ENCODE data around the gene VPS52. TPM values are rescaled to one million over a fixed set of nuclear protein-coding genes. Genes with fewer than 3 reads are reported as not detected.
"Not testable (repeated sequence)": the region's sequence is repeated elsewhere in the genome, so short reads cannot be mapped to it uniquely, and the experiment has no call there.

The VPS52 gene
- total RNA-seq, 1 experiment from 2014 or later = 48.5 TPM

DNA sequence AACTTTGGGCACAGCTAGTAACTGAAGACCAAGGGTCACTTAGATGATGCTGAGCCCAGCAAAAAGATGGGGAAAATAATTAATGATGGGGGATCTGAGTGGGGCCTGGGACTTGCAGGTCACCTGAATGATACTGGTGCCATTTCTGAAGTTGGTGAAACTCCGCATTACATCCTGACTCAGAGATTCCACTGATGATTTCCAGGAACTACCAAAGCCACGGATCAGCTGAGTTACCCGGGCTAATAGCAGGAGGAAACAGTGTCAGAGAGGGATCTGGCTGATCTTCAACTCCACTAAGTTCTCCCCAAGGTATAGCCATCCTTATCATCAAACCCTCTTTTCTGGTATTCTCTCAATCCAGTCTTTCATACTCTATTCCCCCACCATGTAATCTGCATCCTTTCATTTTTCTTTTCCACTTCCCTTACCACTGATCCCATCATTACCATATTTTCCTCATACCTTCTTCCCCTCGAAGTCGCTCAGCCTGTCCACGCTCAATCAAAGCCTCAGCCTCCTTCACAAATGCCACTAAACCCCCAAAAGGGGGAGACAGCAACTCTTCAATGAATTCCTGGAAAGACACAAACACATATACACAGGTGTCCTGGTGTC, 20.2 kb downstream of the VPS52 start:
- no peak for DNase-seq (ENCODE audit: low spot score)

DNA sequence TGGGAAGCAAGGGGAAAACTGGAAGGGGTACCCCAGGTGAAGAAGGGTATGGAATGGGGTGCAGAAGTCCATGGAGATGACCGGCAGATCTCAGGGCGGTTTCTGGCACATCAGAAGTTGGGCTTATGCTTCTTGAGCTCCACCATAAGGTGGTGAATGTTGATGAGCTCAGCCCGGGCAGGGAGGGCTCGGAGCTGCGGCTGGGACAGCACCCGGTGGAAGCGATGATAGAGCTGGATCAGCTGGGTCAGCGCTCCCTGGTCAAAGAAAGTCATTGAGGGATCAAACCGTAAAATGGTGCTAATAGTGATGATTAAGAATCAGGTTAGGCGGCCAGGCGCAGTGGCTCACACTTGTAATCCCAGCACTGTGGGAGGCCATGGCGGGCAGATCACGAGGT, 20.9 kb downstream of the VPS52 start:
- DNase-seq (ENCODE audit: low spot score) = no peak

DNA sequence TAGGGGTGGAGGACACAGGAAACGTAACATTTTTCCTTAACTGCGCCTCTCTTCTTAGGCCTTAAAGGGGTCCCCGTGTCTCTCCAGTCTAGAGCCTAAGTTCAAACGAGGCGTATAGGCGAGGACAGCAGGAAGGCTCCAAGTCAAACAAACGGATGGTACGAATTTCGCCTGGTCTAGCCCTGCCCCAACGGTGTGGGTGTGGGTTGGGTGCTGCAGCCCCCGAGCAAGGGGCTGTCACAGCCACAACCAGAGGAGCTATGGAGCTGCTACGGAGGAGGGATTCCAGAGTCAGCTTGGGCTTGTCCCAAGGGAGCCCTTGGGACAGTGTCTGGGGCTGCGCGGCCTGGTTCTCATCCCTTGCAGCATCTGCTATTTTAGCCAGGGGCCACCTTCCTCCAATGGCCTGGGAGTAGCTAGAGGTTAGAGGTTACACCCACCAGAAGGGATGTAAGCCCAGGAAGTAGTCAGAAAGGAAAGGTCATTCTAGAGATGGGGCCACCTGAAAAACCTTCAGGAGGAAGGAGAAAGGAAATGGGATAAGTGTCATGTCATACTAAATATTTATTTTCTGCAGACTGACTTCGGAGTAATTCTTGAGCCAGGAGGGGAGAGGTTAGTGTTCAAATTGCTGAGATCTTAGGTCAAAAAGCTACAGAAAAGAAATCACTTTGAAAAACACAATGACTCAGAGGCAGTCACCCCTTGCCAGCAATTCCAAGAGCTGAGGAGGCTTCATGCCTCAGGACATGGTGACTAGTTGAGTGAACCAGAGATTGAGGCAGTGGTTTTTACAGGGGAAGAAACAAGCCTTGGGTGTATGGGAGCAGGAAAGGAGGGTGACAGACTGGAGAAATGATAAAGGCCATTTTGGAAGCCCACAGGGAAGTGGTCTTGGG, 21.7 kb downstream of the VPS52 start:
- no peak for DNase-seq (ENCODE audit: low spot score)

DNA sequence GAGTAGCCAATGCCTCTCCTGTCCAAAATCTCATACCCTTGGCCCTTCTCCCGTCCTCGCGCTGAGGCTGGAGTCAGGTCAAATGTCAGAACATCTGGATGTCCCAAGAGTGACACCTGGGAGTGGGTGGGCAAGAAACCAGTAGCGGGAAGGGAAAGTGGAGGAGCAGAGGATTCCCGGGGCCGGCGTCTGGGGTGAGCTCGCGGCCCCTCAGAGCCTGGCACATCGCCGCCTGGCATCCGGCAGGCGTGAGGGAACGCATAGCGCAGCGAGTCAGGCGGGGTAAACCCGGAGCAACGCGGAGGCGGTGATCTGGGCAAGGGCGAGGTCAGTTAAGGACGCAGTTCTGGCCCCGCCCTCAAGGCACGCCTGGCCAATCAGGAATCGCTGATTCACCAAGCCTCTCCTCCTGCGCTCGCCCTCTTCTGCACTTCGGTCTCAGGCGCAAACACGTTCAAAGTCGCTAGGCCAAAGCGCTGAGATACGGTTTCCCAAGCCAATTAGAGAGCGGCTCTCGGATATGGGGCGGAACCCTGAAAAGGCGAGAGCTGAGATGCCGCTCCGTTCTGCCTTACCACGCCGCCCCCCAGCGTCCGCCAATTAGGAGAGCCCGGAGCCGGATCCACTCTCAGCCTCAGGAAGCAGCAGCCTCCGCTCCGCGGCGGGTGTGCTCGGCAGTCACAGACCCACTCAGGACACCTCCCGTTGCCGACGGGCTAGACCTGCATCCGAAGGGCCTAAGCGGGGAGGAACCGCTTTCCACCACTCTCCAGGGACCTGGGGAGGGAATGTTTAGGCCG, 22.5 kb downstream of the VPS52 start:
- peak; percentile 97 for DNase-seq (ENCODE audit: low spot score)

DNA sequence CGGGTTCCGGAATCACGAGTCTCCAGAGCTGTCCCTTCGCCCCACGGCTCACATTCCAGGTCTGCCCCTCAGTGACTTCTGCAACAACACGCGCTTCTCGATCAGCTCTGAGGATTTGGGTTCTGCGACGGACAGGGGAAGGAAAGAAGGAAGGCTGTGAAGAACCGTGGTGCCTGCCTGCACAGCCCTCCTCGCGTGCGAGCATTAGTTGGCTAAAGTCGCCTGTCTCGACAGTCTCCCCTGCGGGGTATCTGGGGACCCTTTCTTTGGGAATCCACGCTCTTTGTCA, 23.1 kb downstream of the VPS52 start:
- no peak for DNase-seq (ENCODE audit: low spot score)

DNA sequence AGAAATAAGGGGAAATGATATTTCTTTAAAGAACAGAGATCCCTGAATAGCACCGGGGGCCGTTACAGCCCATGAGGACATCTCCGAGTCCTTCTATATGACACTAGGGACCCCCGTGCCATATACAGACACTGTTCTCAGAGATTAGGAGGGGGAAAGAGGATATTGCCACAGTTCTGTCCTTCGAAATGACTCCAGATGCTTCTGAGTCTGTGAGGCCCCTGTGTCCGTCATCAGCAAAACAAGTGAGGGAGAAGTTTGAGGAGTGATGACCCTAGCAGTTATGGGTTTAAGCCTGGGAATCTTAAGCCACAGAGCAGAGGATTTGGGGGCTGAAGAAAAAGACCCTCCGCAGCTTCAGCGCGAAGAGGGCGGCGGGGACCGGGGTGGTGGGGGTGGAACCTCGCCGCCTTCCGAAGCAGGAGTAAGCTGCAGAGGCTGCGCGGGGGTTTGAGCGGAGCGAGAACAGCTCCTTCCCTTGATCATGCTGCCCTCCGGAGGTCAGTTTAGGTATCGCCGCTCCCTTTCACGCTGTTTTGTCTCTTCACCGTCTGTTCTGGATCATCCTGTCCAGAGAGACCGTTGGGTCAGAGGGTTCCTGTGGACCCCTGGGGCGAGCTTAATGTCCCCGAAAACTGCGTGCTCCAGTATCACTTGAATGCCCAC, 23.6 kb downstream of the VPS52 start:
- DNase-seq (ENCODE audit: low spot score) = peak; percentile 93

DNA sequence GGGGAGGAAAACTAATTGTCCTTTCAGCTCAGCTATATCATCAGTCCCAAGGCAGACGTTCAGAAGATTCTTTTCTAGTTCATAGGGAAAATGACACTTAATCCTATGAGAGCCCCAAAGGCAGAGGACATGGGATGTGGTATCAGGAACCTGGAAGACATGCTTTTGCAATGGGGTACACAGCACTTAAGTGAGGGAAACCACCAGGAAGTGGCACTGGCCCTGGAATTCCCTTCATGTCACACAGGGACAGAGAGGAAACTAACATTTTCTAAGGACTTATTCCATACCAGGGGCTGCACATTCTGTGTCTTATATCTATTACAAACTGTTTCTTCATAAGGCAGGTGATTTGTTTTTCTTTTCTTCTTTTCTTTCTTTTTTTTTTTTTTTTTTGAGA, 28.2 kb downstream of the VPS52 start:
- no peak for DNase-seq (ENCODE audit: low spot score)

DNA sequence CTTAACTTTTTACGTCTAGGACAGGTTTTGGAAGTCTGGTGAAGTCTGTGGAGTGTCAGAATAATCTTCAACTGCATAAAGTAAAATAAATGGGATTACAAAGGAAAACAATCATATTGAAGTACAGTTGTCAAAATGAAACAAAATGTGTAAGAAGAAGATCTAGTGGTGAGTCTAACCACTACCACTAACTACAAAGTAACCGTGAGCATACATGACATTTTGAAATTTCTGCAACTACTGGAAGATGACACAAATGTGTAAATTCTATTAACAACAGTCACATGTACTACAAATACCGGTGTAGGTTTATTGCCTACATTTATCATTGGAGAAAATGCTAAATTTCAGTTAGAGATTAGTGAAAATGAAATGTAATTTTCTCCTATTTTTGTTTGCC, 29.7 kb downstream of the VPS52 start:
- DNase-seq (ENCODE audit: low spot score) = no peak

DNA sequence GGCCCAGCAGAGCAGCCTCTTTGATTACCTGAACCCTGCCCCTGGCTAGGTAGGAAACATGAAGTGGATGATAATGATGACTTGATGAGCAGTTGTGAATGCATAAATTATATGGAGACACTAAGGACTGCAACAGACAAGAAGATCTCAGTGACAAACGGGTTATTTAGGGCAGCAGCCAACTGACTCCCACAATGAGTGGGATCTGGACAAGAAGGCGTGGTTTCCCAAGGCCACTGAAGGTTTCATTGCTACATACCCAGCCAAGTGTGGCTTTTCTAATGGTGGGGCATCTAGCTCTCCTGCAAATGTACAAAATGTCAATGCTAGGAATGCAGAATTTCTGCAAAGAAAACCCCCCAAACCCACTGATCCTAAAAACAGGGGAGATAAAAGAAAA, 33.9 kb downstream of the VPS52 start:
- DNase-seq (ENCODE audit: low spot score) = no peak

DNA sequence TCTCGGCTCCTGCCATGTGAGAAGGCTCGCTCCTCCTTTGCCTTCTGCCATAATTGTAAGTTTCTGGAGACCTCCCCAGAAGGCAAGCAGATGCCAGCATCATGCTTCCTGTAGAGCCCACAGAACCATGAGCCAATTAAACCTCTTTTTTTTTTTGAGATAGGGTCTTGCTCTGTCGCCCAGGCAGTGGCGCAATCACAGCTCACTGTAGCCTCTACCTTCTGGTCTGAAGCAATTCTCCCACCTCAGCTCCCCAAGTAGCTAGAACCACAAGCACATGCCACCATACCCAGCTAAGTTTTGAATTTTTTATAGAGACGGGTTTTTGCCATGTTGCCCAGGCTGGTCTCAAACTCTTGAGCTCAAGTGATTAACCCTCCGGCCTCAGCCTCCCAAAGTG, 34.8 kb downstream of the VPS52 start:
- DNase-seq (ENCODE audit: low spot score) = no peak

DNA sequence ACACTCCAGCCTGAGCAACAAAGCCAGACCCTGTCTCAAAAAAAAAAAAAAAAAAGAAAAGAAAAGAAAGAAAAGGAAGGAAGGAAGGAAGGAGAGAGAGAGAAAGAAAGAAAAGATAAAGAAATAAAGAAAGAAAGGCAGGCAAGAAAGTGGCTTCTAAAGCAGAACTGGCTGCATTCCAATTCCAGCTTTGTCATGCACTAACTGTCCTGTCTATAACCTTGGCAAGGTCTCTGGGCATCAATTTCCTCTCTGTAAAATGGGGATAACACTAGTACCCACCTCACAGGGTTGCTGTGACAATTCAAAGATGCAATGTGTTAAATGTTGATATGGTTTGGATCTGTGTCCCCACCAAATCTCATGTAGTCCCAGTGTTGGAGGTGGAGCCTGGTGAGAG, 35.3 kb downstream of the VPS52 start:
- no peak for DNase-seq (ENCODE audit: low spot score)

DNA sequence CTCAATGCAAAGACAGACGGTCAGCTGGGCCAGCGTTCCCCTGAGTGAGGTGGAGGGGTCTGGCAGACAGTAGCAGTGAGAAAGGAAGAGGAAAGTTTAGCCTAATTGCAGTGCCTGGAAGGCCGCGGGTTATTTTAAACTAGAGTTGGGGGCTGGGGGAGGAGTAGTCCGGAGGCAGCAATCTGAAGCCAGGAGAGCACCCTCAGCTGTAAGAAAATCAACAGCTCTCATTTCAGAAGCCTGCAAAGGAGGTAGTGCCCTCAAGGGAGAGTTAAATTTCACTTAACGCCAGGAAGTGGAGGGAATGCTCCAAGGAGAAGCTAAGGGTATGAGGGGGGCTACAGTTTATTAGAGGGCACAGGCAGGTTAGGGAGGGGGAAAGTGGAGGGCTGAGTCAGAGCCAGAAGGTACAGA, 36.4 kb downstream of the VPS52 start:
- no peak for DNase-seq (ENCODE audit: low spot score)

DNA sequence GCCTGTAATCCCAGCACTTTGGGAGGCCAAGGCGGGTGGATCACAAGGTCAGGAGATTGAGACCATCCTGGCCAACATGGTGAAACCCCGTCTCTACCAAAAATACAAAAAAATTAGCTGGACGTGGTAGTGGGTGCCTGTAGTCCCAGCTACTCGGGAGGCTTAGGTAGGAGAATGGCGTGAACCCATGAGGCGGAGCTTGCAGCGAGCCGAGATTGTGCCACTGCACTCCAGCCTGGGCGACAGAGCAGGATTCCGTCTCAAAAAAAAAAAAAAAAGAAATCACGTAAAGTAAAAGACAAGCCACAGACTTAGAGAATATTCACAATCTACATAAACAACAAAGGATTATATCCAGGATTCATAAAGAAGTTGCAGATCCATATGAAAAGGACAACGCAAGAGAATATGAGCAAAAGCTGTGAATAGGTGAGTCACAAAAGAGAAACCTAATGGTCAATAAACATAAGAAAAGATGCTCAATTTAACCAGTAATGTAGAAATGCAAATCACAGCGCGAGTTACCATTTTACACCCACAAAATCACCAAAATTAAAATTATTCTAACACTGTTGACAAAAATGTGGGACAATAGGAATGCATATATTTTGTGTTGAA, 45.1 kb downstream of the VPS52 start:
- DNase-seq (ENCODE audit: low spot score) = not testable (repeated sequence)

DNA sequence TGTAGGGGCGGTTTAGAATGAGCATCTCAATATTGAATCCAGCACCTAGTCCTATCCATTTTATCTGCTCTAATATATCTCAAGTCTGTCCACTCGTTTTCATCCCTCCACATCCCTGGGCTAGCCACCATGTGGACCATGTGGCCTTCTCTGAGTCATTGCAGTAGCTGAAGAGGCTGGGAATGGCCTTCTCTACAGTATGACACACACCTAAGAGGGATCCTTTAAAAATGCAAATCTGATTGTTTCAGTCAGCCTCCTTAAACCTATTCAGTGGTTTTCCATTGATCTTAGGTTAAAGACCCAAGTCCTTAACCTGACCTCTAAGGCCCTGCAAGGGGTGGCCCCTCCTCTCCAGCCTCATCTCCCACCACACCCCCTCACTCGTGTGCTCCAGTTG, 54.0 kb downstream of the VPS52 start:
- no peak for DNase-seq (ENCODE audit: low spot score)

DNA sequence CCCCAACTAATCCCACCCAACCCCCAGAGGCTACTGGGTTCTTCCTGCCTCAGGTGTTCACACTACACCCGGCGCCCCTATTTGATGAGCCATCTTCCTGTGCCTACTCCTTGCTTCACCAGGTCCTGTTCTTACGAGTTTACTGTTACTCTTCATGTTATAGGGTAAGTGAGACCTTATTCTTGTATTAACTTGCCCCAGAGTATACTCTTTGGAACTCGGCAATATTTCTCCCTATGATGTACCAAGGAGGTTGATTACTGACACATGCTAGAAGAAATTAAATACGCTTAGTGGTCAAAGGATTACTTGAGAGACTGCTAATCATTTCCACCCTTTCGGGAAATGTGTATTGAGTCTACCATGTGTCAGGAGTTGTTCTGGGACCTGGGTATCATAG, 54.4 kb downstream of the VPS52 start:
- no peak for DNase-seq (ENCODE audit: low spot score)

DNA sequence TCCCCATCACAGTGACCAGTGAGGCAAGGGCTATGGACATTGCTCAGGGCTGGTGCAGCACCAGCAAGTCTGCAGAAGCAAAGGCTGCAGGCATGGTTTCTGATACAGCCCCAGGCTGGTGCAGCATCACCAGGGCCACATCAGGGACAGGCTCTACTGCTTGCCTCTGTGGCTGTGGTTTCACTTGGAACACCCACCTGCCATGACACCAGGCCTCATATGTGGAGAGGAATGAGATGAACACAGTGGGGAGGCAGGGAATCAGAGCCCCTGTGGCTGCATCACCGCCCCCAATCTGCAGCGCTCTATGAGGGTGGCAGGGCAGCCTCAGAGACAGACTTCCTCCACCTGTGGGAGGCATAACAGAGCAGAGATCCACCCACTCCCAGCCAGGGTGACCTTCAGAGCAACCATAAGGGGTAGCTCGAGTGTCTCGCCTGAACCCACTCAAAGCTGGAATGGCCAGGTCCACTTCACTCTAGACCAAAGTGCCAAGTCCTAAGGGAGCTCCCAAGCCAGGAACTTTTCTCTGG, 55.5 kb downstream of the VPS52 start:
- DNase-seq (ENCODE audit: low spot score) = no peak

DNA sequence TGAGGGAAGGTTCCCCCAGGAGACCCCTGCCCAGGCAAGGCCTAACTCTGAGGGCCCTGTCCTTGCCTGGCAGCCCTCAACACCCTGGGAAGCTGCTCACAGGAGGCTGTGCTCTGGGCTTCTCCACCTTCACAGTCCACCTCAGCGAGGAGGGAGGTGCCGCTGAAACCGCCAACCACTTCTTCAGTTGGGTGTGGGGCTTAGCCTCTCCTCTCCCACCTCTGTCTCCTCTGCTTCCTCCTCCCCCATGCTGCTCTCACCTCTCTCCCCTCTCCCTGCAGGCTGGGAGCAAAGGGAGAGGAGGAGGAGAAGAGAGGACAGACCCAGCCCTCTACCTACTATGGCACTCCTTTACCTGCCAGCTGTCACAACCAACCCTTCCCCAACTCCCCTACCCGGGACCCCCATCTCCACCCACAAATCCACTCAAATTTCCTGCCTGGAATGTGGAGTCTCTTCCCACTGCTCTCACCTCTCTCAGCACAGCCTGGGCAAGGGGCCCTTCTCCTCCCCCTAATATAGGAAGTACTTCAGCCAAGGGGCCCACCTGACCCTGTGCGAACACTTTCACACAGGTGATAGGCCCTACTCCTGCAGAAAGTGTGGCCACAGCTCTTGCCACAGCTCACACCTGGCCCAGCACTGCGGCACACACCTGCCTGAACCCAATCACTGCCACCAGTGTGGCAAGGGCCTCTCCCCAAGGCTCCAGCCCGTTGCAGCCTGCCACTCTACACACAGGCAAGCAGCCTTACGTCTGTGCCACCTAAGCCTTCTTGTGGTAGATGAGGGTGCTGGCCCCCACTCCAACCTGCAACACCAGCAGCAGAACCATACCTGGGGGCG, 56.2 kb downstream of the VPS52 start:
- DNase-seq (ENCODE audit: low spot score) = no peak

DNA sequence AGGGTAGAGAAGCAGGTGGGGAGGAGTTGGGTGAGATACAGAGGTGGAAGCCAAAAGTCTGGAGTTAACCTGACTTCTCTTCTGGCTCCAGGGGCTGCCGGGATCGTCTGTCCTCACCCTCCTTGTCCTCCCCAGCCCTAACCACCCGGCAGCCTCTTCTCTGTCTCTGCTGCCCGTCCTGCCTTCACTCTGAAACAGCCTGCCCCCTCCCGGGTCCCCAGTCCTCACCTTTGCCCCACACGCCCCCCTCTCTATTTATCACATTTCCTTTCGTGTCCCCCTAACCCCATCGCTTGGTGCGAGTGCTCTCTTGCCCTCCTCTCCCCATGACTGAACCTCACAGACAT, 57.7 kb downstream of the VPS52 start:
- no peak for DNase-seq (ENCODE audit: low spot score)

DNA sequence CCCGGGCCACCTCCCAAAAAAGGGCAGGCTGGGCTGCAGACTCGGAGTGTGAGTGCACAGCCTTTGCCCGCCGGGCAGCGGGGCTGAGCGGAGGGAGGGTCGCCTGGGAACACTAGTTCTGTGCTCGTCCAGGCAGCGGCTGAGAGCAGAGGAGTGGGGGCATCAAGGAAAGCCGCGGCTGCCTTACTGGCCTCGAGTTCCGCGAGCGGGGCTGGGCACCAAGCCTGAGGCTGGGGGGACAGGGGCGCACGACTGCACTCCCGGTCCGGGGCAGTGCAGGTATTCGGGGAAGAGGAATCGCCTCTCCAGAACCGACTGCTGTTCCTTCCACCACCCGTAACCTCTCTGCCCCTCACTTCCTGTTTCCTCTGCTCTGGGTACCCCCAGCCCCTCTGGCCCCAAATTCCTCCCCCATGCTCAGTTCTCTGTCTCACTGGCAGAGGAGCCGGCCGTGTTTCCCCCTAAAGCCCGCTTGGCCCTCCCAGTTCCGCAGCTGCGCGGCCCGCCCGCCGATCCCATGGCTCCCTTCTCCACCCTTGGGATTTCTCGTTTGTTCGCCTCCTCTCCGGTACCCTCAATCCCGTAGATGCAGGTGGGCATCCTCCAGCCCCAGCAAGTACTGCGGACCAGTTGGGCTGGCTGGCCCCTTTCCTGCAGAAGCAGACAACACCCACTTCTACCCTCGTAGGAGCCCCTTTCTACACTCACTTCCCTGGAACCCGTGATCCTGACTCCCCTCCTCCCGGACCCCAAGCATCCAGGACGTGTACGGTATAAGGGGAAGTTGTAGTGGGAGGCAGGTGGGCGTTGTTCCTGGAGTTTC, 58.3 kb downstream of the VPS52 start:
- no peak for DNase-seq (ENCODE audit: low spot score)

DNA sequence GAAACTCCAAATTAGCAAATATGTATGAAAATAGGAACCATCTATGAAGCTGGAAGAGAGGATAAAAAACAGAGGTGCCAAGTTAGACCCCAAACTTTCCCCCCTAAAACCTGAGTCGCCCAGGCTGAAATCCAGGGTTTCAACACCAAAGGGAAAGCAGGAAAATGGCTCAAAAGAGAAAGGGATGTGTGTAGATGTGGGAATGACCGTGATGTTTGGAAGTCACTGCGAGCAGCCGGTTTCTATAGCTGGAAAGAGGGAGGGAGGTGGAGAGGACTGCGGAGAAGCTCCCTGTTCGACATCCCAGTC, 58.9 kb downstream of the VPS52 start:
- DNase-seq (ENCODE audit: low spot score) = no peak
